VCaP (cell line): Measurements from ENCODE around the gene ZBTB20.

Experiments
- H3K27ac ChIP-seq: fragments of 450-650 bp; 2 replicates; pipeline ENCODE4 v1.5.1; 2017
- CTCF ChIP-seq: fragments of 450-650 bp; conservative IDR thresholded peaks from 2 replicates; pipeline ENCODE4 v1.5.1; 2017; ENCODE audit warnings: mild to moderate bottlenecking, moderate library complexity

The ZBTB20 gene

GRCh38 chr3:114600571-114600970 lies 546.5 kb downstream of the ZBTB20 start:
- no peak overlapping the region for H3K27ac ChIP-seq
- TF ChIP-seq CTCF: no peak

- H3K27ac ChIP-seq: no peak overlapping the region
- TF ChIP-seq CTCF: no peak
Measured at GRCh38 chr3:114597871-114598270, 549.2 kb downstream of the ZBTB20 start.

GRCh38 chr3:114597012-114597411 lies 550.1 kb downstream of the ZBTB20 start:
- TF ChIP-seq CTCF: no peak; the same call in 1 of the 2 replicates
- no peak overlapping the region for H3K27ac ChIP-seq

GRCh38 chr3:114596147-114596546 lies 550.9 kb downstream of the ZBTB20 start:
- TF ChIP-seq CTCF: no peak
- no peak overlapping the region for H3K27ac ChIP-seq

GRCh38 chr3:114595522-114596028 lies 551.5 kb downstream of the ZBTB20 start:
- H3K27ac ChIP-seq: no peak overlapping the region
- TF ChIP-seq CTCF: no peak

- TF ChIP-seq CTCF: no peak
- H3K27ac ChIP-seq: no peak overlapping the region
Measured at GRCh38 chr3:114590309-114591047, 556.6 kb downstream of the ZBTB20 start.

- no peak overlapping the region for H3K27ac ChIP-seq
- TF ChIP-seq CTCF: no peak
Measured at GRCh38 chr3:114587986-114588385, 559.1 kb downstream of the ZBTB20 start.
